CD4-positive, alpha-beta T cell (primary cell): ENCODE measurements around the gene BCAS1. TPM values are rescaled to one million over a fixed set of nuclear protein-coding genes. Genes with fewer than 3 reads are reported as not detected.

Source experiments
- ATAC-seq: fragments of 200-7000 bp; cut with Tn5 transposase; one replicate; pipeline ENCODE4 v1.10.0; 2022; ENCODE audit warnings: mild to moderate bottlenecking; ENCODE audit not compliant: poor library complexity
- CTCF ChIA-PET: fragments of 350-600 bp; sonication (Branson Sonifier 250); formaldehyde crosslinking; loops from one replicate; lab custom pipeline; 2021; ENCODE audit warnings: antibody characterized with exemption, inconsistent platforms; lab: Charles Lee
- POLR2A ChIA-PET: fragments of 350-600 bp; sonication (Branson Sonifier 250); formaldehyde crosslinking; loops from one replicate; lab custom pipeline; 2021; ENCODE audit warnings: antibody characterized with exemption, inconsistent platforms; lab: Charles Lee
- DNase-seq, 14 experiments: peaks; one replicate each; pipeline ENCODE4 v3.0.0-alpha.2; 2013 to 2020; ENCODE audit warnings: mixed read lengths in 2 of 14
- H3K27ac ChIP-seq, 2 donors: one replicate each; pipeline versions ENCODE4 v1.5.1 to v1.7.0; 2013; ENCODE audit warnings: low read length in 2 of 2, low read depth in 1 of 2, mild to moderate bottlenecking in 1 of 2
- H3K27me3 ChIP-seq, 2 experiments: 1 replicate in 1 of 2; 2 replicates in 1 of 2; pipeline versions ENCODE4 v1.6.1 to v1.7.0; 2013; ENCODE audit warnings: low read length in 2 of 2, control low read depth in 1 of 2, mild to moderate bottlenecking in 1 of 2, moderate library complexity in 1 of 2; ENCODE audit not compliant: insufficient read depth in 2 of 2, control insufficient read depth in 1 of 2
- H3K36me3 ChIP-seq: one replicate; pipeline ENCODE4 v1.6.1; 2013; ENCODE audit warnings: low read length, control low read depth; ENCODE audit not compliant: insufficient read depth
- H3K4me1 ChIP-seq: one replicate; pipeline ENCODE4 v1.6.1; 2013; ENCODE audit warnings: low read length, control low read depth; ENCODE audit not compliant: insufficient read depth
- H3K4me3 ChIP-seq: one replicate; pipeline ENCODE4 v1.5.1; 2013; ENCODE audit warnings: mild to moderate bottlenecking, low read length, moderate library complexity
- H3K9me3 ChIP-seq, 2 experiments: 1 replicate in 1 of 2; 2 replicates in 1 of 2; pipeline versions ENCODE4 v1.6.1 to v1.7.0; 2013; ENCODE audit warnings: low read length in 2 of 2, mild to moderate bottlenecking in 2 of 2, control low read depth in 1 of 2, moderate library complexity in 1 of 2; ENCODE audit not compliant: control insufficient read depth in 1 of 2, insufficient read depth in 1 of 2
- H3K27ac Mint-ChIP-seq: one replicate; pipeline ENCODE4 v1.8.0; 2020; ENCODE audit warnings: mixed read lengths
- H3K27me3 Mint-ChIP-seq: one replicate; pipeline ENCODE4 v1.8.0; 2021; ENCODE audit warnings: mixed read lengths
- H3K36me3 Mint-ChIP-seq: one replicate; pipeline ENCODE4 v1.8.0; 2021; ENCODE audit warnings: low read depth, mixed read lengths
- H3K4me1 Mint-ChIP-seq: one replicate; pipeline ENCODE4 v1.8.0; 2021; ENCODE audit warnings: low read depth, mixed read lengths
- H3K4me3 Mint-ChIP-seq: one replicate; pipeline ENCODE4 v1.8.0; 2020; ENCODE audit warnings: mild to moderate bottlenecking, mixed read lengths
- H3K9me3 Mint-ChIP-seq: one replicate; pipeline ENCODE4 v1.8.0; 2020; ENCODE audit warnings: mixed read lengths
- intact Hi-C, 2 experiments: fragments of 100-400 bp; cut with DNase I in 1 of 2; cut with micrococcal nuclease in 1 of 2; formaldehyde crosslinking; loops; one replicate each; pipeline versions ENCODE4 v1.15.1 to v1.9.0; 2023 to 2025; cut with DNase I, micrococcal nuclease
- total RNA-seq, 174 experiments: library from RNA in 2 of 174; stranded (reverse) in 2 of 174; gene quantifications; one replicate each; pipeline ENCODE4 v1.2.3 and lab custom pipeline; 2021 to 2026
- TF ChIP-seq, protein P1 (sequence below): fragments of 200-600 bp; IDR thresholded peaks from one replicate; pipeline ENCODE4 v1.8.0; 2022; ENCODE audit warnings: antibody characterized with exemption, mild to moderate bottlenecking

BCAS1 gene
- total RNA-seq, 2 experiments from 2014 or later = 0.20 to 0.27 TPM

DNA sequence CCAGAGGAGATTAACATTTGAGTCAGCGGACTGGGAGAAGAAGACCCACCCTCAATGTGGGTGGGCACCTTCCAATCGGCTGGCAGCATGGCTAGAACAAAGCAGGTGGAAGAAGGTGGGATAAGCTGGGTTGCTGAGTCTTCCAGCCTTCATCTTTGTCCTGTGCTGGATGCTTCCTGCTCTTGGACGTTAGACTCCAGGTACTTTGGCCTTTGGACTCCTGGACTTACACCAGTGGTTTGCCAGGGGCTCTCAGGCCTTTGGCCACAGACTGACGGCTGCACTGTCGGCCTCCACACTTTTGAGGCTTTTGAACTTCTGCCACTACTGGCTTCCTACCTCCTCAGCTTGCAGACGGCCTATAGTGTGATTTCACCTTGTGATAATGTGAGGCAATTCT is 50.8 kb downstream of the BCAS1 start:
- ChIA-PET CTCF (no interaction called here), POLR2A (no interaction called here)
- Mint-ChIP-seq H3K27me3 (peaks cover 10% of the 10 kb centered on the region), H3K9me3 (no peaks in the 10 kb centered on the region), H3K4me3 (no peak overlapping the region), H3K36me3 (no peaks in the 10 kb centered on the region), H3K4me1 (no peaks in the 10 kb centered on the region), H3K27ac (no peak overlapping the region)
- H3K27ac ChIP-seq = no peak overlapping the region
- H3K4me1 ChIP-seq = no peaks in the 10 kb centered on the region
- intact Hi-C loops = no loop called here
- H3K27me3 ChIP-seq = no peaks in the 10 kb centered on the region
- TF ChIP-seq, protein P1, sequence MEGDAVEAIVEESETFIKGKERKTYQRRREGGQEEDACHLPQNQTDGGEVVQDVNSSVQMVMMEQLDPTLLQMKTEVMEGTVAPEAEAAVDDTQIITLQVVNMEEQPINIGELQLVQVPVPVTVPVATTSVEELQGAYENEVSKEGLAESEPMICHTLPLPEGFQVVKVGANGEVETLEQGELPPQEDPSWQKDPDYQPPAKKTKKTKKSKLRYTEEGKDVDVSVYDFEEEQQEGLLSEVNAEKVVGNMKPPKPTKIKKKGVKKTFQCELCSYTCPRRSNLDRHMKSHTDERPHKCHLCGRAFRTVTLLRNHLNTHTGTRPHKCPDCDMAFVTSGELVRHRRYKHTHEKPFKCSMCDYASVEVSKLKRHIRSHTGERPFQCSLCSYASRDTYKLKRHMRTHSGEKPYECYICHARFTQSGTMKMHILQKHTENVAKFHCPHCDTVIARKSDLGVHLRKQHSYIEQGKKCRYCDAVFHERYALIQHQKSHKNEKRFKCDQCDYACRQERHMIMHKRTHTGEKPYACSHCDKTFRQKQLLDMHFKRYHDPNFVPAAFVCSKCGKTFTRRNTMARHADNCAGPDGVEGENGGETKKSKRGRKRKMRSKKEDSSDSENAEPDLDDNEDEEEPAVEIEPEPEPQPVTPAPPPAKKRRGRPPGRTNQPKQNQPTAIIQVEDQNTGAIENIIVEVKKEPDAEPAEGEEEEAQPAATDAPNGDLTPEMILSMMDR = no peak
- H3K4me3 ChIP-seq = no peak overlapping the region
- H3K9me3 ChIP-seq = no peaks in the 10 kb centered on the region
- DNase-seq (no peak), ATAC-seq (no peak)
- H3K36me3 ChIP-seq = no peaks in the 10 kb centered on the region

DNA sequence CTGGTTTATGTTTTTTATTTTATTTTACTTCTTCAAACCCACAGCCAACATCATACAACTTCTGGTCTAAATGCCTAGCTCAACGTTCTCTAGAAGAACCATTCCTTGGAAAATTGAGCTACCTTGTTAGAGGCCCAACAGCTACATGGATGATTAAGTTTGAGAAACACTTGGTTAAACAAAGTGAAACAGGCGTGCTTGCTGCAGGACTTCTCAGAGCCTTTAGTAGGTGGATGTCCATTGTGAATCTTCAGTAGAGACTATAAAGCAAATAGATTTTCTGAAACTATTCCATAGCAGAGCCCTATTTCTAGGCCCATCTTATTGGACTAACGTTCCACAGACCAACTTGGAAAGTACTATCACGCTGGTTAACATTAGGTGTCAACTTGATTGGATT is 51.3 kb downstream of the BCAS1 start:
- no peaks in the 10 kb centered on the region for H3K36me3 Mint-ChIP-seq
- H3K27me3 Mint-ChIP-seq = peaks cover 5% of the 10 kb centered on the region
- no peaks in the 10 kb centered on the region for H3K27me3 ChIP-seq
- TF ChIP-seq, protein P1 = no peak
- POLR2A ChIA-PET = no interaction called here
- DNase-seq = no peak
- intact Hi-C loops = no loop called here
- no peaks in the 10 kb centered on the region for H3K9me3 ChIP-seq
- H3K36me3 ChIP-seq = no peaks in the 10 kb centered on the region
- H3K27ac Mint-ChIP-seq = no peak overlapping the region
- ATAC-seq = no peak
- H3K9me3 Mint-ChIP-seq = no peaks in the 10 kb centered on the region
- H3K4me3 Mint-ChIP-seq = no peak overlapping the region
- H3K27ac ChIP-seq = no peak overlapping the region
- CTCF ChIA-PET = no interaction called here
- no peaks in the 10 kb centered on the region for H3K4me1 ChIP-seq
- H3K4me3 ChIP-seq = no peak overlapping the region
- no peaks in the 10 kb centered on the region for H3K4me1 Mint-ChIP-seq

DNA sequence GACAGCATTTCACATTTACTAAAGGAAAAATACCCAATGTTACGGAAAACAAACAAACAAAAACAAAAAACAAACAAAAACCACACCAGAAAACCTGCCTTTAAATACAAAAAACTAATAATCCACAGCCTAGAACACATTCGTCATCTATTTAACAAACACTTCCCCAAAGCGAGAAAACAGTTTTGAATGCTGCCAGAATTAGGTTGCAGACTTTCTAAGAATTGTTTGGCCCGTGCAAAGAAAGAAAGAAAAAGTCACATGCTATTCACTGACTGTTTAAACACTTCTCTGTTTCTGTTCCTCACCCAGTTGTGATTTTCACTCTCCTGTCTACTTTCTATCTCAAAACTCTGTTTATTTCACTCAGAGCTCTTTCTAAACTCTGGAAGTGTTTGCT is 52.5 kb downstream of the BCAS1 start:
- DNase-seq (peak in 2 of 14 experiments; percentile 13 to 18), ATAC-seq (no peak)
- Mint-ChIP-seq H3K4me3 (no peak overlapping the region), H3K36me3 (no peaks in the 10 kb centered on the region), H3K27me3 (no peaks in the 10 kb centered on the region), H3K9me3 (no peaks in the 10 kb centered on the region), H3K4me1 (no peaks in the 10 kb centered on the region), H3K27ac (no peak overlapping the region)
- no peaks in the 10 kb centered on the region for H3K4me1 ChIP-seq
- CTCF ChIA-PET = no interaction called here
- no peaks in the 10 kb centered on the region for H3K27me3 ChIP-seq
- intact Hi-C loops = no loop called here
- no peaks in the 10 kb centered on the region for H3K9me3 ChIP-seq
- H3K27ac ChIP-seq = no peak overlapping the region
- H3K36me3 ChIP-seq = no peaks in the 10 kb centered on the region
- H3K4me3 ChIP-seq = no peak overlapping the region
- POLR2A ChIA-PET = no interaction called here
- TF ChIP-seq, protein P1 = no peak
